Activated CD4-positive, alpha-beta memory T cell treated with anti-CD3 and anti-CD28 coated beads for 36 hours (primary cell): ENCODE measurements around the gene ASPRV1. TPM values are rescaled to one million over a fixed set of nuclear protein-coding genes. Genes with fewer than 3 reads are reported as not detected.
A peak's percentile ranks its signal among the peaks of the same experiment; 100 is the strongest.

Source experiments
- CTCF ChIA-PET: fragments of 350-600 bp; sonication (Branson Sonifier 250); formaldehyde crosslinking; loops from one replicate; lab custom pipeline; 2021; ENCODE audit warnings: antibody characterized with exemption, inconsistent platforms; lab: Charles Lee
- POLR2A ChIA-PET: fragments of 350-600 bp; sonication (Branson Sonifier 250); formaldehyde crosslinking; loops from one replicate; lab custom pipeline; 2021; ENCODE audit warnings: antibody characterized with exemption; lab: Charles Lee
- DNase-seq: peaks from one replicate; pipeline ENCODE4 v3.0.0-alpha.2; 2020
- H3K27ac Mint-ChIP-seq: one replicate; pipeline ENCODE4 v1.8.0; 2021; ENCODE audit warnings: mixed read lengths
- H3K27me3 Mint-ChIP-seq: one replicate; pipeline ENCODE4 v1.8.0; 2021; ENCODE audit warnings: mixed read lengths
- H3K36me3 Mint-ChIP-seq: one replicate; pipeline ENCODE4 v1.8.0; 2021; ENCODE audit warnings: mixed read lengths
- H3K4me1 Mint-ChIP-seq: one replicate; pipeline ENCODE4 v1.8.0; 2021; ENCODE audit warnings: low read depth, mixed read lengths
- H3K4me3 Mint-ChIP-seq: one replicate; pipeline ENCODE4 v1.8.0; 2021; ENCODE audit warnings: mild to moderate bottlenecking, mixed read lengths
- H3K9me3 Mint-ChIP-seq: one replicate; pipeline ENCODE4 v1.8.0; 2021; ENCODE audit warnings: mixed read lengths
- intact Hi-C: fragments of 100-400 bp; cut with micrococcal nuclease; formaldehyde crosslinking; loops from one replicate; pipeline ENCODE4 v1.15.1; 2023
- total RNA-seq, 2 experiments: library from RNA; stranded (reverse); gene quantifications; one replicate each; pipeline ENCODE4 v1.2.3, GENCODE V29; 2021

ASPRV1 gene
- total RNA-seq, 2 experiments from 2014 or later = 0.63 to 0.71 TPM

DNA sequence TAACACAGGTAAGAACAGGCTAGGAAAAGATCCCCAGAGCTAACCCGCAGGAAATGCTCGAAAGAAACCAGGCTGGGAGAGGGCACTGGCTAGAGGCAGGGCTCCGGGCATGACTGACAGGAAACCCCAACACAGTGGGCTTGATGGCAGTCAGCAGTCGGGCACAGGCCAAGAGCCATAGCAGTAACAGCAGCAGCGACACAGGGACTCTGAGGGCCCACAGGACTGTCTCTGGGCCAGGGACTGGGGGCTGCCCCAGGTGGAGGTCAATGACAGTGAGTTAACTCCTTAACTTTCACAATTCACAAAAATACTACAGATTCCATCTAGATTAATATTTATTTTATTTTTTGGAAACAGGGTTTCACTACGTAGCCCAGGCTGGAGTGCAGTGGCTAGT is 37.3 kb upstream of the ASPRV1 start:
- H3K9me3 Mint-ChIP-seq = no peaks in the 10 kb centered on the region
- POLR2A ChIA-PET = no interaction called here
- no peaks in the 10 kb centered on the region for H3K27me3 Mint-ChIP-seq
- H3K4me1 Mint-ChIP-seq = peaks cover 17% of the 10 kb centered on the region
- no peak overlapping the region for H3K4me3 Mint-ChIP-seq
- CTCF ChIA-PET = interaction anchor here (0.7 kb wide), 1 partner anchor 60 kb away, joined by 3 read pairs; no protein-coding TSS in a partner anchor
- DNase-seq = no peak
- peaks cover 9% of the 10 kb centered on the region for H3K36me3 Mint-ChIP-seq
- intact Hi-C loops = no loop called here
- H3K27ac Mint-ChIP-seq = no peak overlapping the region

DNA sequence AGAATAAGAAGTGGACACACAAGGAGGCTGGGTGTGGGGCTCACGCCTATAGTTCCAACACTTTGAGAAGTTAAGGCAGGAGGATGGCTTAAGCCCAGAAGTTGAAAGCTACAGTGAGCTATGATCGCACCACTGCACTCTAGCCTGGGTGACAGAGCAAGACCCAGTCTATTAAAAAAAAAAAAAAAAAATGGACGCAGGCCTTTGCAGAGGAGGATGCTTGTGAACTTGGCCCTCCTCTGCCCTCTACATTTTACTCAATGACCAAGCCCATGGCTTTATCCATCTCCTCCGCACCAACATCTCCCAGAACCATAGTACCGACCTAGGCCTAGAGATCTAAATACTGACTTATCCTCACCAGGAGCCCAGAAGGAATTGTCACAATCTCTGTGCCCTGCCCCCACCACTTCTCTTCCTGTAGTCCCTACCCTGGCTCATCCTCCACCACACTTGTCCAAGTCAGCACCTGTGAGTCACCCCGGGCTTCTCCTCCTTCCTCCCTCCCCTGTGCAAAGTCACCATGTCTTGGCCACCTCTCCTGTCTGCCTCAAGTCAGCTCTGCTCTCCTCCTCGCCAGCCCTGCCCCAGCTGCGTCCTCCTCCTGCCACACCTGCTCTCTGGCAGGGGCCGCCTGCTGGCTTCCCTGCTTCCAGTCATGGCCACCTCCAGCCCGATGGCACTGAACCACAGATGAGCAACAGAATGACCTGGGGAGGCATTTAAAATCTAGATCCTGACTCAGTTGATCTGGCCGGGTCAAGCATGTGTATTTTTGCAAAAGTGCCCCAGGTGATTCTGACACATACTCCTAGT is 35.8 kb upstream of the ASPRV1 start:
- Mint-ChIP-seq H3K27me3 (no peaks in the 10 kb centered on the region), H3K27ac (no peak overlapping the region), H3K4me1 (peaks cover 12% of the 10 kb centered on the region), H3K4me3 (no peak overlapping the region), H3K9me3 (no peaks in the 10 kb centered on the region), H3K36me3 (peaks cover 11% of the 10 kb centered on the region)
- ChIA-PET CTCF (no interaction called here), POLR2A (no interaction called here)
- intact Hi-C loops = no loop called here
- DNase-seq = peak; percentile 64

DNA sequence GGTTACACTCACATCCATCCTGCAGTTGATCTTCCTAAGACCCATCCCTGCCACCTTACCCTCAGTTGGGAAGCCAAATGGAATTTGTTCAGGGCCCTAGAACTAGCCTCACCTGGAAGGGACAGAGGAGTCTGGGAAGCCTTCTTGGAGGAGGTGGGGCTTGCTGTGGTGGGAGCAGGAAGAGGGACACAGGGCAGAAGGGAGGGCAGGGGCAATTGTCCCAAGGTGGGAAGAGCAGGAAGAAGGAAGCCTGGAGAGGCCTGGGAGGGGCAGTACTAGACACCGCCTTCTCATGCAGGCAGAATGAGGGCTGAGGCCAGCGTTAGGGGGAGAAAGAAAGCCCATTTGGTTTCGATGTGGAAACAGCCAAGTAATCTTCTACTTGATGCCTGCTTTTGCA is 34.1 kb upstream of the ASPRV1 start:
- Mint-ChIP-seq H3K4me1 (peaks cover 8% of the 10 kb centered on the region), H3K27me3 (no peaks in the 10 kb centered on the region), H3K4me3 (no peak overlapping the region), H3K36me3 (peaks cover 11% of the 10 kb centered on the region), H3K27ac (no peak overlapping the region), H3K9me3 (no peaks in the 10 kb centered on the region)
- ChIA-PET CTCF (no interaction called here), POLR2A (no interaction called here)
- intact Hi-C loops = no loop called here
- no peak for DNase-seq

DNA sequence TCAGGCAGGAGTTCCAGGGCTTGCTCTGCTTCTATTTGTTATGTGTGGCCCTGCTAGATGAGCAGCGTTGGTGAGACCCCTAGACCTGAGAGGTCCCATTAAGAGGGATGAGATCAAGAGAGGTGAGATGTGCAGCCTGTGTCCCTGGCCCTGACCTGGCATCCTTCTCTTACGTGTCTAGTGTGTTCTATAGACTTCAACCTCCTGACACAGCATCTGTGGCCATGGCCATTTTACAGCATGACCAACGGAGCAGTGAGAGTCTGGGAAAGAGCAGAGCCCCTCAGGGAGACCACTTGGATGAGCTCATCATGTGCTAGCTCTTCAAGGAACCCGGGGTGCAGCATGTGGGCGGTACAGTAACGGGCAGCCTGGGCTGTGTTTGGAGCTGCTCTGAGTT is 32.7 kb upstream of the ASPRV1 start:
- Mint-ChIP-seq H3K4me3 (no peak overlapping the region), H3K4me1 (peaks cover 8% of the 10 kb centered on the region), H3K36me3 (peaks cover 11% of the 10 kb centered on the region), H3K27ac (no peak overlapping the region), H3K27me3 (no peaks in the 10 kb centered on the region), H3K9me3 (no peaks in the 10 kb centered on the region)
- ChIA-PET POLR2A (no interaction called here), CTCF (no interaction called here)
- intact Hi-C loops = no loop called here
- no peak for DNase-seq

DNA sequence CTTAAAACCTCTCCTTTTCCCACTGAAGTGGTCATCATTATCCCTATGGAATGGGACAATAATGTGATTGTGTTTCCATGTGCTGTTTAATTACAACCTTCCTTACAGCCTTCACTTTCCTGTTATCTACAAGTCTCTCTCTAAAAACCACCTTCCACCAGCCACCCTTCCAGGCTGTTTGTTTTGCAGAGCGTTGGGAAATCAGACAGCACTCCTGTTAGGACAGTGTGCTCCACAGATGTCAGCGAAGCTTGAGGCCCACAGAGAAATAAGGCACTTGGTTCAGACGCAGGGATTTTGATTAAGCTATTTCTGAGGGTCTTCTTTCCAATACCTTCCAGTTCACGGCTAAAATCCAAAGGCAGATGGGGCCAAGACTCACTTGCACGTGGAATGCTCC is 32.3 kb upstream of the ASPRV1 start:
- CTCF ChIA-PET = no interaction called here
- DNase-seq = no peak
- intact Hi-C loops = no loop called here
- POLR2A ChIA-PET = no interaction called here
- H3K27me3 Mint-ChIP-seq = no peaks in the 10 kb centered on the region
- peaks cover 8% of the 10 kb centered on the region for H3K4me1 Mint-ChIP-seq
- no peak overlapping the region for H3K4me3 Mint-ChIP-seq
- H3K36me3 Mint-ChIP-seq = peaks cover 11% of the 10 kb centered on the region
- no peak overlapping the region for H3K27ac Mint-ChIP-seq
- no peaks in the 10 kb centered on the region for H3K9me3 Mint-ChIP-seq

DNA sequence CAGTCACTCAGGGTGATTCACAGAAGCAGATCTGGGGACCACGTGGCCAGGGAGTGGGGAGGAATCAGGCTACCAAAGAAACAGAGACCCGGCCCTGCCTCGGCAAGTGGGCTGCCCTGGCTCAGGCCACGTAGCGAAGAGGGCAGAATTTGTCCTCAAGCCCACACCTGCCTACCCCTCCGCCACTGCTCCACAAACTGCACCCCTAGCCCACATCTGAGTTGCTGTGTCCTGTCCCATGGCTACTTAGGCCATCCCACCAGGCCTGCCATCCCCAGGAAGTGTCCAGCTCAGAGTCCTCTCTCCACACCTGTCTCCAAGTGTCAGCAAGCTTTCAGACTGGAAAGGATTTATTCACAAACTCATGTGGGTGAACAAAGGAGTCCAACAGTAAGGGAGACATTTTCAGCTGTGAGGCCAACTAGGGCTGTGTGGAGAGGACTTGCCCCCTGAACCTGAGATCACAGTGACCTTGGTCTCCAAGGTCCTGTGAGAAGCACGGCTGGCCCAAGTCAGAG is 31.7 kb upstream of the ASPRV1 start:
- intact Hi-C loops = no loop called here
- Mint-ChIP-seq H3K4me1 (peaks cover 11% of the 10 kb centered on the region), H3K27ac (no peak overlapping the region), H3K36me3 (peaks cover 11% of the 10 kb centered on the region), H3K9me3 (no peaks in the 10 kb centered on the region), H3K27me3 (no peaks in the 10 kb centered on the region), H3K4me3 (no peak overlapping the region)
- DNase-seq = no peak
- CTCF ChIA-PET = no interaction called here
- POLR2A ChIA-PET = no interaction called here

DNA sequence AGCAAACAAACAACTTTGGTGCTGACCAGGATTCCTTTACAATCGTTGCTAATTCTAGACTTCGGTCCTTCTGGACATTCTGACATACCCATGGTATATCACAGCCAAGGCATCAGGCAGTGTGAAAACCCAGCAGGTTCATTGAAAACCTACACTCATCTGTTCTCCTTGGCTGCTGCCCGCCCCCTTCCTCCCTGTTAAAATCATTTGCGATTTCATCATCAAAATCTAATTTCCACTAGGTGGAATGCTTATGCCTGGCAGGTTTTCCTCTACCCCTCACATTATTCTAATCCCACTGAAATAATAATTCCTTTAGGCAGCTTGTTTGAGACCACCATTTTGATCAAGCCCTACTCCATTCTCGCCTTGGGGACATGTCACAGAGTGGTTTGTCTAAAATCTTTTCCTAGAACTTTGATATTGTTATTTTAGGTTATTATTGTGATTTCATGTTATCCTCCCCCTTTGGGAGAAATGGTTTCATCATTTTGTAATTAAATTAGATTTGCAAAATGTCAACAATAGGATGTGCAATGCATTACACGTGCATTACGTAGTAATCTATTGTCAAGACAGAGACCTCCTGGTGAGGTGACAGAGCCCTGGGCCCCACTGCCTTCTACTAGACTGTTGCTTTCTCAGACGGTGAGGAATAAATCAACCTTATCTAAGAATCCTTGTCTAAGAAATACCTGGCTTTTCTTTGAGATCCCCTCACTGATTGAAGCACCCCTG is 31.0 kb upstream of the ASPRV1 start:
- H3K4me1 Mint-ChIP-seq = peaks cover 7% of the 10 kb centered on the region
- H3K4me3 Mint-ChIP-seq = no peak overlapping the region
- DNase-seq = no peak
- POLR2A ChIA-PET = no interaction called here
- peaks cover 11% of the 10 kb centered on the region for H3K36me3 Mint-ChIP-seq
- H3K27ac Mint-ChIP-seq = no peak overlapping the region
- no peaks in the 10 kb centered on the region for H3K9me3 Mint-ChIP-seq
- H3K27me3 Mint-ChIP-seq = no peaks in the 10 kb centered on the region
- CTCF ChIA-PET = no interaction called here
- intact Hi-C loops = no loop called here

DNA sequence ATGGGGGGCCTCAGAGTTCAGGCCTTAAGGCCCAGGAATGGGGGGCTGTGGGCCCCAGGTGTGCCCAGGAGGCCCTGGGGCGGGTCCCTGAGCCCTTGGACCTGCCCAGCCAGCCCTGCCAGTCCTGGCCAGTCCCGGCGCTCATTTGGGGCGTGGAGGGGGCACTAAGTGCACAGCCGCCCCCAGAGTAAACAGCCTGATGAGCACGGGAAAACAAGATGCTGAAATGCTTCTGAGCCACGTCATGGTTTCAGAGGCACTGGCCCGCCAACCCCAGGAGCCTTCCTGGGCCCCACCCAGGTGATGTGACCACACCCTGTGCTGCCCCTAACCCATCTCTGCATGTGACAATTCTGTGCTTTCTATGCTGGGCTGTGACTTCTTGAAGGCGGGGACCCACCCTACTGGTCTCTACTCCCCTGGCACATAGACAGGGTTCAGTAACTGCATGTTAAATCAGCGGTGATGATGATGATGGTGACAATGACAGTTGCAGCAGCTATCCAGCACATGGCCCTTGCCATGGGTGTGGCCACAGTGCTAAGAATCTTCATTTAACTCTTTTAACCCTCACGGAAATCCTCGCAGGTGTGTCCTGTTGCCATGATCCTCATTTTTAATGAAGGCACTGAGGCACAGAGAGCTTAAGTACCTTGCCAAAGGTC is 28.1 kb upstream of the ASPRV1 start:
- peaks cover 8% of the 10 kb centered on the region for H3K36me3 Mint-ChIP-seq
- H3K27me3 Mint-ChIP-seq = no peaks in the 10 kb centered on the region
- CTCF ChIA-PET = no interaction called here
- no peak for DNase-seq
- peaks cover 3% of the 10 kb centered on the region for H3K4me1 Mint-ChIP-seq
- intact Hi-C loops = no loop called here
- no peak overlapping the region for H3K4me3 Mint-ChIP-seq
- POLR2A ChIA-PET = no interaction called here
- H3K9me3 Mint-ChIP-seq = no peaks in the 10 kb centered on the region
- H3K27ac Mint-ChIP-seq = no peak overlapping the region

DNA sequence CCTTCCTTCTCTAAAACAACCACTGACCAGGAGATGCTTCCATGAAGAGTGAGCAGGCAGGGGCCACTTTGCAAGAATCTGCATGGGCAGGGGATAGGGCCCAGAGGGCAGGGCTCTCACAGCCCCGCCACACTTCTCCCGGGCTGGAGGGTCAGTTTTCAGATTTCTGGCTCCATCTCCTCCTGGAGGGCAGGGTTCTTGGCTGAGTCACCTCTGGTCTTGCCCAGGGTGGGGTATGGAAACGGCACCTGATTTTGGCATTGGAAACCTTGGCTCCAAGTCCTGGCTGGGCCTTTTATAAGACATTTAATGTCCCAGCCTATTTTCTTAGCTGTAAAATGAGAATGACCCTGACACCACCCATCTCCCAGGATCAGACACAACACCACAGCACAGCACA is 27.6 kb upstream of the ASPRV1 start:
- Mint-ChIP-seq H3K9me3 (no peaks in the 10 kb centered on the region), H3K4me1 (peaks cover 3% of the 10 kb centered on the region), H3K4me3 (no peak overlapping the region), H3K27ac (no peak overlapping the region), H3K36me3 (peaks cover 4% of the 10 kb centered on the region), H3K27me3 (no peaks in the 10 kb centered on the region)
- ChIA-PET POLR2A (no interaction called here), CTCF (no interaction called here)
- intact Hi-C loops = no loop called here
- DNase-seq = no peak

DNA sequence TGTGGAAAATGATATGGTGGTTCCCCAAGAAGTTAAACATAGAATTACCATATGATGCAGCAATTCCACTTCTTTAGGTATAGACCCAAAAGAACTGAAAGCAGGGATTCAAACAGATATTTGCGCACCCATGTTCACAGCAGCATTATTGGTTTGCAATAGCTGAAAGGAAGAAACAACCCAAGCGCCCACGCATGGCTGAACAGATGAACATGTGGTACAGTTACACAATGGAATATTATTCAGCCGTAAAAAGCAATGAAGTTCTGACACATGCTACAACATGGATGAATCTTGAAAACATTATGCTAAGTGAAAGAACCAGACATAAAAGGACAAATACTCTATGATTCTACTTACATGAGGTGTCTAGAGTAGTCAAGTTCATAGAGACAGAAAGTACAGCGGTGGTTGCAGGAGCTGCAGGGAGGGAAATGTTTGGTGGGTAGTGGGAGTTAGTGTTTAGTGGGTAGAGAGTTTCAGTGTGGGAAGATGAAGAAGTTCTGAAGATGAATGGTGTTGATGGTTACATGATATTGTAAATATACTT is 26.7 kb upstream of the ASPRV1 start:
- DNase-seq = peak; percentile 20

DNA sequence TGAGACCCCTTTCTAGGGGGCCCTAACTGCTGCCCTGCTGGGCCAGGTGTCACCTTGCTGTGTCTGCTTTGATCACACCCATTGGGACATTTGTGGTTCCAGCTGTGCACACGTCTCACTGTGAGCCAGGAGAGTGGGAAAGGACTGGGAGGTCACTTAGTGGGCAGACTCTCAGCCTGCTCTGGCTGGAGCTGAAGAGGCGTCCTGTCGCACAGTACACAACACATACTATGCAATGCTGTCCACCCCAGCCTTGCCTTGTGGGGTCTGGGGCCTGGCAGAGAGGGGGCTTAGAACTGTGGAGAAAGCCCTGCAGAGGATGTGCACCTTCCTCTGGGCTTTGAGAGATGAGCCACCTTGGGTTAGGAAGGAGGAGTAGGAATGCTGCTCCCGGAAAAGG is 25.3 kb upstream of the ASPRV1 start:
- Mint-ChIP-seq H3K27me3 (no peaks in the 10 kb centered on the region), H3K36me3 (no peaks in the 10 kb centered on the region), H3K9me3 (no peaks in the 10 kb centered on the region), H3K27ac (no peak overlapping the region), H3K4me3 (no peak overlapping the region), H3K4me1 (peaks cover 3% of the 10 kb centered on the region)
- intact Hi-C loops = no loop called here
- ChIA-PET POLR2A (no interaction called here), CTCF (no interaction called here)
- DNase-seq = no peak

More for the DNA sequence above, 26.7 kb upstream of the ASPRV1 start:
- ChIA-PET CTCF (no interaction called here), POLR2A (no interaction called here)
- Mint-ChIP-seq H3K27ac (no peak overlapping the region), H3K4me3 (no peak overlapping the region), H3K27me3 (no peaks in the 10 kb centered on the region), H3K36me3 (no peaks in the 10 kb centered on the region), H3K4me1 (peaks cover 3% of the 10 kb centered on the region), H3K9me3 (no peaks in the 10 kb centered on the region)
- intact Hi-C loops = no loop called here

DNA sequence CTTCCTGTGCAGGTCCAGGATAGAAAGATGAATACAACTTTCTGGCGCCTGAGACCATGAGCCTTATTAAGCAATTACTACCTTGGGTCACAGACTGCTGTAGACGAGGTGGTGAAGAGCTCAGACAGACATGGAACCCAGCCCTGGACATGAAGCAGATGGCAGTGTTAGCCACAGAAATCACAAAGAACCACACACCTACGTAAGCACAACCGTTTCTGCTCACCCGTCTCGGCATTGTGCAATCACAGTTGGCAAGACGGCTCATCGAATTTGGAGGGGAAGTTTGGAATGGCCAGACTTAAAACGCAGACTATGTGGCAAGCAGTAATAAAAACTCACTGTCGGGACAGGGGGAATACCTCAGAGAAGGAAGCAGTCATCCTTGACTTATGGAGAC is 24.3 kb upstream of the ASPRV1 start:
- intact Hi-C loops = no loop called here
- POLR2A ChIA-PET = no interaction called here
- H3K27ac Mint-ChIP-seq = no peak overlapping the region
- DNase-seq = no peak
- CTCF ChIA-PET = no interaction called here
- no peaks in the 10 kb centered on the region for H3K27me3 Mint-ChIP-seq
- H3K4me3 Mint-ChIP-seq = no peak overlapping the region
- no peaks in the 10 kb centered on the region for H3K36me3 Mint-ChIP-seq
- H3K9me3 Mint-ChIP-seq = no peaks in the 10 kb centered on the region
- H3K4me1 Mint-ChIP-seq = peaks cover 3% of the 10 kb centered on the region
